ENCODE results near the gene RPS6KA4.

- TF ChIP-seq CTCF (IDR thresholded peaks at IDR 0.05): no peak
- no peak for TF ChIP-seq EZH2phosphoT487 (IDR thresholded peaks at IDR 0.05)
Measured at GRCh38 chr11:64314146-64314804, 44.7 kb upstream of the RPS6KA4 start.
